ENCODE data around the gene NELL1.

DNA sequence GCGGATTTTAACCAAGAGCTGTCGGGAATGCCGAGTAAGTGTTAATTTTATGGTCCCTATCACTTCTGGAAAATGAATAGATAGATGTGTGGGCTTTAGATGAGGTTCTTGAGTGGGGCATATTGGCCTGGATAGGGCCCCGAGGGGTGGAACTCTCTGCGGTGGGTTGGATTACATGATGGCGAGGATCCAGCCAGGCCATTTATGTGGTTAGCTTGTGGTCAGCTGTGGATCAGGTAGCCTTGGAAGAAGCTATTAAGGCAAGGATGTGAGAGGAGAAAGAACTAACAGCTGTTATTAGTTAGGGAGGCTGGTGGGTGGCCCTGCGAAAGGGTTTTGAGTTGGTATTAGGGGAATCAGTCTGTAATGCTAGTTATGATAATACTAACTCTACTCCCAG lies 268.4 kb downstream of the NELL1 start:
- TF ChIP-seq, protein P1, sequence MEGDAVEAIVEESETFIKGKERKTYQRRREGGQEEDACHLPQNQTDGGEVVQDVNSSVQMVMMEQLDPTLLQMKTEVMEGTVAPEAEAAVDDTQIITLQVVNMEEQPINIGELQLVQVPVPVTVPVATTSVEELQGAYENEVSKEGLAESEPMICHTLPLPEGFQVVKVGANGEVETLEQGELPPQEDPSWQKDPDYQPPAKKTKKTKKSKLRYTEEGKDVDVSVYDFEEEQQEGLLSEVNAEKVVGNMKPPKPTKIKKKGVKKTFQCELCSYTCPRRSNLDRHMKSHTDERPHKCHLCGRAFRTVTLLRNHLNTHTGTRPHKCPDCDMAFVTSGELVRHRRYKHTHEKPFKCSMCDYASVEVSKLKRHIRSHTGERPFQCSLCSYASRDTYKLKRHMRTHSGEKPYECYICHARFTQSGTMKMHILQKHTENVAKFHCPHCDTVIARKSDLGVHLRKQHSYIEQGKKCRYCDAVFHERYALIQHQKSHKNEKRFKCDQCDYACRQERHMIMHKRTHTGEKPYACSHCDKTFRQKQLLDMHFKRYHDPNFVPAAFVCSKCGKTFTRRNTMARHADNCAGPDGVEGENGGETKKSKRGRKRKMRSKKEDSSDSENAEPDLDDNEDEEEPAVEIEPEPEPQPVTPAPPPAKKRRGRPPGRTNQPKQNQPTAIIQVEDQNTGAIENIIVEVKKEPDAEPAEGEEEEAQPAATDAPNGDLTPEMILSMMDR (IDR thresholded peaks at IDR 0.05) = no peak
- TF ChIP-seq POLR2A (IDR thresholded peaks at IDR 0.05) = no peak

Measured in body of pancreas (tissue), 4 donors.